Spleen (tissue), 11 donors: ENCODE results near the gene HEBP1. TPM values are rescaled to one million over a fixed set of nuclear protein-coding genes. Genes with fewer than 3 reads are reported as not detected.

Experiments used
- DNase-seq: peaks from one replicate; pipeline ENCODE4 v3.0.0-alpha.2; 2020
- H3K27ac ChIP-seq, 8 donors: fragments of 200-600 bp; sonication (generic) in 7 of 8; 1 replicate in 4 of 8; 2 replicates in 4 of 8; pipeline versions ENCODE4 v1.5.0 to v1.8.0; 2016 to 2021; ENCODE audit warnings: inconsistent platforms in 4 of 8, mild to moderate bottlenecking in 4 of 8, moderate library complexity in 1 of 8
- H3K27me3 ChIP-seq, 7 donors: fragments of 200-600 bp; sonication (generic) in 6 of 7; replicated peaks in 1 of 7; 1 replicate in 4 of 7; 2 replicates in 3 of 7; pipeline versions ENCODE4 v1.5.0 to v1.8.0; 2016 to 2021; ENCODE audit warnings: inconsistent platforms in 3 of 7, mild to moderate bottlenecking in 1 of 7
- H3K36me3 ChIP-seq, 6 donors: fragments of 200-600 bp; sonication (generic) in 5 of 6; 1 replicate in 4 of 6; 2 replicates in 2 of 6; pipeline versions ENCODE4 v1.5.0 to v1.8.0; 2016 to 2021; ENCODE audit warnings: inconsistent platforms in 2 of 6
- H3K4me1 ChIP-seq, 6 donors: fragments of 200-600 bp; sonication (generic) in 5 of 6; 1 replicate in 3 of 6; 2 replicates in 3 of 6; pipeline versions ENCODE4 v1.5.0 to v1.8.0; 2016 to 2021; ENCODE audit warnings: inconsistent platforms in 3 of 6
- H3K4me3 ChIP-seq, 8 donors: fragments of 200-600 bp; sonication (generic) in 7 of 8; 1 replicate in 4 of 8; 2 replicates in 4 of 8; pipeline versions ENCODE4 v1.5.0 to v1.8.0; 2016 to 2021; ENCODE audit warnings: inconsistent platforms in 4 of 8, mild to moderate bottlenecking in 4 of 8, moderate library complexity in 2 of 8
- H3K9me3 ChIP-seq, 8 donors: fragments of 200-600 bp; sonication (generic) in 7 of 8; 1 replicate in 4 of 8; 2 replicates in 4 of 8; pipeline versions ENCODE4 v1.5.0 to v1.8.0; 2016 to 2021; ENCODE audit warnings: inconsistent platforms in 4 of 8
- POLR2A ChIP-seq, 3 donors: fragments of 450-650 bp; IDR thresholded peaks; one replicate each; pipeline ENCODE4 v1.5.1; 2017; ENCODE audit warnings: antibody characterized with exemption in 3 of 3, mild to moderate bottlenecking in 1 of 3
- POLR2AphosphoS5 ChIP-seq, 3 donors: sonication (generic); formaldehyde crosslinking; IDR thresholded peaks; one replicate each; pipeline ENCODE4 v1.5.1; 2017; ENCODE audit warnings: antibody characterized with exemption in 3 of 3
- WGBS, 5 donors: extraction: QIAGEN DNeasy Blood & Tissue Kit in 3 of 5; methylation state at CpG; one replicate each; pipeline versions ENCODE4 v1.1.5 to v1.1.7; 2013 to 2018; 5-methylcytosine and 5-hydroxymethylcytosine counted together
- intact Hi-C: fragments of 100-400 bp; cut with DNase I; formaldehyde crosslinking; loops from one replicate; pipeline ENCODE4 v1.15.0; 2023; ENCODE audit warnings: low total_unique reads
- polyA plus RNA-seq, 3 donors: library from polyadenylated mRNA; stranded (reverse); fragments of 200-250 nt; gene quantifications; one replicate each; pipeline ENCODE4 v1.2.1, GENCODE V29; 2013
- total RNA-seq, 7 donors: library from RNA; depleted of rRNA in 3 of 7; stranded (reverse); fragments of >200 nt in 3 of 7; fragmentation: NEBNext Ultra II Directional in 4 of 7; extraction: Animal tissue kit (Norgen Biotek cat#: 25700) in 4 of 7; gene quantifications; one replicate each; pipeline versions ENCODE4 v1.1.0 to v1.2.1, GENCODE V29; 2016 to 2021
- TF ChIP-seq, protein P1 (sequence below), 11 experiments: fragments of 200-600 bp in 7 of 11; fragments of 450-650 bp in 4 of 11; sonication (generic) in 4 of 11; IDR thresholded peaks in 8 of 11; conservative IDR thresholded peaks in 3 of 11; 1 replicate in 7 of 11; 2 replicates in 4 of 11; pipeline versions ENCODE4 v1.4.0 to v1.8.0; 2016 to 2021; ENCODE audit warnings: antibody characterized with exemption in 11 of 11, inconsistent platforms in 4 of 11, mild to moderate bottlenecking in 1 of 11
- donor health status: healthy with polysubstance abuse.
- donor health status: DM: no; HTN: no; CAD: no; lungs with moderate emphysema.
- donor health status: DM: no; HTN: no; CAD: no.
- donor health status: Bipolar disorder and iron deficiency.
- donor health status: healthy.
- donor health status: DM: no; HTN: no; CAD: no.
- donor health status: DM: yes; HTN: yes; CAD: no.

The HEBP1 gene
- total and polyA plus RNA-seq, 10 donors, result 25.1 to 79.4 (median 60.1) TPM

DNA sequence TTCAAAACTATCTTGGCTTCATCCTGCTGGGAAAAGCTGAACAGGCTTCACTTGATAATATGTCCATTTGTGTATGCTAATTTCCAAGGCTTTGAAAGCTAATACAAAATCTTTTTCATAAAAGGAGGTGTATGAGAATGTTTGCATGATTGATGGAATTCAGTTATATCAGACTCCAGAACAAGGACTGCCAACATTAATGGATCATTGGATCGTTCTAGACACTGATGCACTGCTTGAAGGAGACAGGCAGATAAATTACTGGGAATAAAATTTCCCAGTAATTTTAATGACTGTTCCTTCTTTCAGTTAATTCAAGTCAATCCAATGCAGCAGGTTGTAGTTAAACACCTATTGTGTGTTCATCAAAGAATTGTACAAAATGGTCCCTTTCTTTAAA is 48.6 kb downstream of the HEBP1 start:
- H3K4me1 ChIP-seq, result no peaks in the 10 kb centered on the region
- peaks cover 0 to 20% (median 0%) of the 10 kb centered on the region in 6 donors for H3K36me3 ChIP-seq
- WGBS, 5 donors, result 78 to 98% (median 91%) methylated on average over 1 of the region's 1 CpG
- no peak overlapping the region for H3K4me3 ChIP-seq
- no peaks in the 10 kb centered on the region for H3K27me3 ChIP-seq
- H3K27ac ChIP-seq, result no peak overlapping the region
- DNase-seq, result no peak
- intact Hi-C loops, result no loop called here
- H3K9me3 ChIP-seq, result no peaks in the 10 kb centered on the region
- no peak for TF ChIP-seq POLR2A (IDR thresholded peaks at IDR 0.05)
- no peak for TF ChIP-seq POLR2AphosphoS5 (IDR thresholded peaks at IDR 0.05)
- TF ChIP-seq, protein P1, sequence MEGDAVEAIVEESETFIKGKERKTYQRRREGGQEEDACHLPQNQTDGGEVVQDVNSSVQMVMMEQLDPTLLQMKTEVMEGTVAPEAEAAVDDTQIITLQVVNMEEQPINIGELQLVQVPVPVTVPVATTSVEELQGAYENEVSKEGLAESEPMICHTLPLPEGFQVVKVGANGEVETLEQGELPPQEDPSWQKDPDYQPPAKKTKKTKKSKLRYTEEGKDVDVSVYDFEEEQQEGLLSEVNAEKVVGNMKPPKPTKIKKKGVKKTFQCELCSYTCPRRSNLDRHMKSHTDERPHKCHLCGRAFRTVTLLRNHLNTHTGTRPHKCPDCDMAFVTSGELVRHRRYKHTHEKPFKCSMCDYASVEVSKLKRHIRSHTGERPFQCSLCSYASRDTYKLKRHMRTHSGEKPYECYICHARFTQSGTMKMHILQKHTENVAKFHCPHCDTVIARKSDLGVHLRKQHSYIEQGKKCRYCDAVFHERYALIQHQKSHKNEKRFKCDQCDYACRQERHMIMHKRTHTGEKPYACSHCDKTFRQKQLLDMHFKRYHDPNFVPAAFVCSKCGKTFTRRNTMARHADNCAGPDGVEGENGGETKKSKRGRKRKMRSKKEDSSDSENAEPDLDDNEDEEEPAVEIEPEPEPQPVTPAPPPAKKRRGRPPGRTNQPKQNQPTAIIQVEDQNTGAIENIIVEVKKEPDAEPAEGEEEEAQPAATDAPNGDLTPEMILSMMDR (IDR thresholded peaks at IDR 0.05 in 8 of 11, conservative IDR thresholded peaks at IDR 0.05 in 3 of 11), result no peak

DNA sequence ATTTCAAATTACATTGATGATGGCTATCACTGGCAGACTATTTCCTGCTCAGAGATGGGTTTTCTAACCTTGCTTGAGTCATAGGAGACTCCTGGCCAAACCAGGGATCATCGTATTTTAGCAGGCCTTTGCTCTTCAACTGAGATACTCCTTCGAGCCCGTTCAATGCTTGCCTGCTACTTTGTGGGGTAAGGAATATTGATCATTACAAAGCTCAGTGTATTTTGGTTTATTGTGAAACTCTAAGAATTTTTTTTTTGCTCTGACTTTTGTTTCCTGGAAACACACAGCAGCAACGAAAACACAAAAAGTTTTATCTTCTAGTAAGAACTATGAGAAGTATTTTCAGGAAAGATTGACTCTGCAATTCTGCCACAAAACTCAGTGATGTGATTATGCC is 52.2 kb downstream of the HEBP1 start:
- no peaks in the 10 kb centered on the region for H3K27me3 ChIP-seq
- 82 to 93% (median 88%) methylated on average over 4 of the region's 4 CpGs for WGBS, 5 donors

DNA sequence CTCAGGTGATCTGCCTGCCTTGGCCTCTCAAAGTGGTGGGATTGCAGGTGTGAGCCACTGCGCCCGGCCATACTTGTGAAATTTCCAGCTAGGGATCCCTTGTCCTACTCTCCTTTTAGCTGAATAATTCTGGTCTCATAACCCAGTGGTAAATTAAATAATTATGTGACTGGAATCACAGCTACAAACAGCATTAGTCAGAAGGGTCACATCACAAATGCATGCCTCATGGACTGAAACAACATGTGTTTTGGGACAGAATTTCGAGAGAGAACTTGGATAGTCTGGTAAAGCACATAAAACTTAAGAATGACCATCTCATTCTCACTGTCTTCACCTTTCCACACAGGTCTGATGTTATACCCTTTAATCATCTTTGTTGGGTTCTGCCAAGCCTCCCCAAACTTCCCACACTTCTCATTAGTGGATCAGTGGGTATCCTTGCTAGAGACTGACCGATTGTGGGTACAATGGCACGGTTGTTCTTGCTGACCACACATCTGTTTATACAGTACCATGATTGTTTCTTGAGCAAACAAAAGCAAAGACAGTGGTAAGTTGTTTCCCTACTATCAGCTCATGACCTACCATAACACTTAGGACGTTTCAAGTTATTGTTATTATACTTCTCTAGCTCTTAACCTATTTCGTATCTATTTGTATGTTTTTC is 53.2 kb downstream of the HEBP1 start:
- H3K27ac ChIP-seq, result no peak overlapping the region
- no peak overlapping the region for H3K4me3 ChIP-seq
- no peaks in the 10 kb centered on the region for H3K27me3 ChIP-seq
- intact Hi-C loops, result no loop called here
- 81 to 93% (median 90%) methylated on average over 7 of the region's 7 CpGs for WGBS, 5 donors
- H3K9me3 ChIP-seq, result no peaks in the 10 kb centered on the region
- TF ChIP-seq, protein P1 (IDR thresholded peaks at IDR 0.05 in 8 of 11, conservative IDR thresholded peaks at IDR 0.05 in 3 of 11), result no peak
- TF ChIP-seq POLR2AphosphoS5 (IDR thresholded peaks at IDR 0.05), result no peak
- TF ChIP-seq POLR2A (IDR thresholded peaks at IDR 0.05), result no peak
- DNase-seq, result no peak
- peaks cover 0 to 20% (median 0%) of the 10 kb centered on the region in 6 donors for H3K36me3 ChIP-seq
- H3K4me1 ChIP-seq, result no peaks in the 10 kb centered on the region

More for the DNA sequence above, 52.2 kb downstream of the HEBP1 start:
- TF ChIP-seq, protein P1 (IDR thresholded peaks at IDR 0.05 in 8 of 11, conservative IDR thresholded peaks at IDR 0.05 in 3 of 11), result no peak
- TF ChIP-seq POLR2A (IDR thresholded peaks at IDR 0.05) (no peak), POLR2AphosphoS5 (IDR thresholded peaks at IDR 0.05) (no peak)
- H3K9me3 ChIP-seq, result no peaks in the 10 kb centered on the region
- H3K36me3 ChIP-seq, result peaks cover 0 to 20% (median 0%) of the 10 kb centered on the region in 6 donors
- H3K4me3 ChIP-seq, result no peak overlapping the region
- intact Hi-C loops, result no loop called here
- H3K27ac ChIP-seq, result no peak overlapping the region
- H3K4me1 ChIP-seq, result no peaks in the 10 kb centered on the region
- DNase-seq, result no peak

- intact Hi-C loops, result no loop called here
- no peak for DNase-seq
- no peaks in the 10 kb centered on the region for H3K27me3 ChIP-seq
- H3K36me3 ChIP-seq, result peaks cover 0 to 20% (median 0%) of the 10 kb centered on the region in 6 donors
- H3K9me3 ChIP-seq, result no peaks in the 10 kb centered on the region
- no peak overlapping the region for H3K4me3 ChIP-seq
- H3K4me1 ChIP-seq, result no peaks in the 10 kb centered on the region
- H3K27ac ChIP-seq, result no peak overlapping the region
- TF ChIP-seq, protein P1 (IDR thresholded peaks at IDR 0.05 in 8 of 11, conservative IDR thresholded peaks at IDR 0.05 in 3 of 11), result no peak
- TF ChIP-seq POLR2AphosphoS5 (IDR thresholded peaks at IDR 0.05) (no peak), POLR2A (IDR thresholded peaks at IDR 0.05) (no peak)
These were observed 54.5 kb downstream of the HEBP1 start for GRCh38 chr12:12945591-12945990.
